Liver (tissue), 9 donors: ENCODE measurements around the gene ULK3. TPM values are rescaled to one million over a fixed set of nuclear protein-coding genes. Genes with fewer than 3 reads are reported as not detected.

Experiments used
- DNase-seq: peaks from one replicate; pipeline ENCODE4 v3.0.0-alpha.2; 2017; ENCODE audit warnings: low spot score
- H3K27ac ChIP-seq, 2 donors: one replicate each; pipeline ENCODE4 v1.7.0; 2013; ENCODE audit warnings: inconsistent platforms in 2 of 2, low read length in 2 of 2, control low read depth in 1 of 2, low read depth in 1 of 2, mild to moderate bottlenecking in 1 of 2
- H3K27me3 ChIP-seq, 4 donors: one replicate each; pipeline versions ENCODE4 v1.6.1 to v1.7.0; 2013; ENCODE audit warnings: low read length in 3 of 4, inconsistent platforms in 1 of 4, mild to moderate bottlenecking in 1 of 4, moderate library complexity in 1 of 4; ENCODE audit not compliant: control insufficient read depth in 4 of 4, insufficient read depth in 4 of 4
- H3K36me3 ChIP-seq, 4 donors: one replicate each; pipeline versions ENCODE4 v1.6.1 to v1.7.0; 2013; ENCODE audit warnings: low read length in 3 of 4, mild to moderate bottlenecking in 3 of 4, low read depth in 1 of 4, moderate library complexity in 1 of 4; ENCODE audit not compliant: control insufficient read depth in 4 of 4, insufficient read depth in 3 of 4
- H3K4me1 ChIP-seq, 4 donors: one replicate each; pipeline versions ENCODE4 v1.6.1 to v1.7.0; 2013; ENCODE audit warnings: low read length in 3 of 4, mild to moderate bottlenecking in 3 of 4, moderate library complexity in 1 of 4; ENCODE audit not compliant: control insufficient read depth in 4 of 4, insufficient read depth in 4 of 4
- H3K4me3 ChIP-seq, 3 donors: one replicate each; pipeline versions ENCODE4 v1.6.1 to v1.7.0; 2013; ENCODE audit warnings: low read length in 3 of 3, control low read depth in 1 of 3, low read depth in 1 of 3, mild to moderate bottlenecking in 1 of 3
- H3K9ac ChIP-seq, 2 donors: one replicate each; pipeline ENCODE4 v1.7.0; 2013; ENCODE audit warnings: low read length in 2 of 2, mild to moderate bottlenecking in 2 of 2, moderate library complexity in 2 of 2, control low read depth in 1 of 2, low read depth in 1 of 2
- H3K9me3 ChIP-seq, 4 donors: one replicate each; pipeline versions ENCODE4 v1.6.1 to v1.7.0; 2013; ENCODE audit warnings: low read length in 3 of 4; ENCODE audit not compliant: control insufficient read depth in 4 of 4
- FOXA1 ChIP-seq: IDR thresholded peaks from 2 replicates; pipeline ENCODE4 v1.6.1; 2016; ENCODE audit warnings: antibody characterized with exemption
- FOXA2 ChIP-seq: IDR thresholded peaks from 2 replicates; pipeline ENCODE4 v1.6.1; 2016; ENCODE audit warnings: antibody characterized with exemption
- GABPA ChIP-seq, 2 donors: IDR thresholded peaks in 1 of 2; conservative IDR thresholded peaks in 1 of 2; 2 replicates each; pipeline ENCODE4 v1.6.1; 2016; ENCODE audit warnings: antibody characterized with exemption in 2 of 2, mild to moderate bottlenecking in 1 of 2, moderate library complexity in 1 of 2
- HNF4A ChIP-seq, 2 donors: conservative IDR thresholded peaks; 2 replicates each; pipeline ENCODE4 v1.6.1; 2016; ENCODE audit warnings: antibody characterized with exemption in 2 of 2, mild to moderate bottlenecking in 2 of 2
- HNF4G ChIP-seq: IDR thresholded peaks from 2 replicates; pipeline ENCODE4 v1.6.1; 2016; ENCODE audit warnings: antibody characterized with exemption
- JUND ChIP-seq, 2 donors: IDR thresholded peaks; 2 replicates each; pipeline ENCODE4 v1.6.1; 2016; ENCODE audit warnings: antibody characterized with exemption in 2 of 2
- RAD21 ChIP-seq, 2 donors: IDR thresholded peaks; 2 replicates each; pipeline ENCODE4 v1.6.1; 2016; ENCODE audit warnings: antibody characterized with exemption in 2 of 2, mild to moderate bottlenecking in 2 of 2
- SP1 ChIP-seq: IDR thresholded peaks from 2 replicates; pipeline ENCODE4 v1.6.1; 2018; ENCODE audit warnings: antibody characterized with exemption, mild to moderate bottlenecking
- TAF1 ChIP-seq: conservative IDR thresholded peaks from 2 replicates; pipeline ENCODE4 v1.6.1; 2016; ENCODE audit warnings: antibody characterized with exemption, mild to moderate bottlenecking
- YY1 ChIP-seq: IDR thresholded peaks from 2 replicates; pipeline ENCODE4 v1.6.1; 2016; ENCODE audit warnings: antibody characterized with exemption, mild to moderate bottlenecking
- WGBS: extraction: QIAGEN DNeasy Blood & Tissue Kit; methylation state at CpG from one replicate; pipeline ENCODE4 v1.1.7; 2013; 5-methylcytosine and 5-hydroxymethylcytosine counted together
- polyA plus RNA-seq, 2 donors: library from polyadenylated mRNA; stranded (reverse) in 1 of 2; unstranded in 1 of 2; fragments of 200-250 nt in 1 of 2; fragments of >200 nt in 1 of 2; fragmentation: Nextera tagmentation in 1 of 2; extraction: Ambion mirVana in 1 of 2; gene quantifications; one replicate each; pipeline versions ENCODE4 v1.2.1 to v1.2.3, GENCODE V29; 2013 to 2015
- total RNA-seq, 2 donors: library from RNA; depleted of rRNA; stranded (reverse); fragments of >200 nt; gene quantifications; one replicate each; pipeline ENCODE4 v1.2.3, GENCODE V29; 2014
- TF ChIP-seq, protein P1 (sequence below): IDR thresholded peaks from 2 replicates; pipeline ENCODE4 v1.6.1; 2016; ENCODE audit warnings: antibody characterized with exemption, mild to moderate bottlenecking
- TF ChIP-seq, protein P2 (sequence below): IDR thresholded peaks from 2 replicates; pipeline ENCODE4 v1.6.1; 2016; ENCODE audit warnings: antibody characterized with exemption
- TF ChIP-seq, protein P3 (sequence below): fragments of 150-350 bp; IDR thresholded peaks from 2 replicates; pipeline ENCODE4 v1.5.1; 2017; ENCODE audit warnings: improper control_type of control experiment, low read depth, low read length; ENCODE audit not compliant: missing input control
- TF ChIP-seq, protein P4 (sequence below): IDR thresholded peaks from 2 replicates; pipeline ENCODE4 v1.6.1; 2016; ENCODE audit warnings: antibody characterized with exemption
- TF ChIP-seq, protein P5 (sequence below): IDR thresholded peaks from 2 replicates; pipeline ENCODE4 v1.6.1; 2016; ENCODE audit warnings: antibody characterized with exemption
- donor health status: healthy.
- donor health status: healthy.
- donor health status: healthy.
- donor health status: healthy.
- donor health status: healthy.

Gene ULK3
- total and polyA plus RNA-seq, 4 donors, result 13.1 to 35.5 (median 21.4) TPM

DNA sequence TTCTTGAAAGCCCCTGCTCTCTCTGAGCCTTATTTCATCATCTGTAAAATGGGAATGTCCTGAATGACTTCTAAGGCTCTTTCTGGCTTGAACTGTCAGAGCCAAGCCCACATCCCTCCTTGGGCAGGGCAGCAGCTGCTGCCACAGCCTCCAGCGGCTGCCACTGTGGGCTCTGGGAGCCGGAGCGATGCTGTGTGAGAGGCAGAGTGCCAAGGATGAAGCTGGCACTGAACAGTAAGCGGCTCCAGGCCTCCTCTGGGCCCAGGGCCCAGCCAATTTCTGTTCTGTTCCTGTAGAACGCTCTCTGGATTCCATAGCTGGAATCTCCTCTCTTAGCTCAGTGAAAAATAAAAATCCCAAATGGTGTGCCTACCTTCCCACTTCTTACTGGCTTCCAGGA is 12.1 kb downstream of the ULK3 start (continued):
- TF ChIP-seq, protein P1, sequence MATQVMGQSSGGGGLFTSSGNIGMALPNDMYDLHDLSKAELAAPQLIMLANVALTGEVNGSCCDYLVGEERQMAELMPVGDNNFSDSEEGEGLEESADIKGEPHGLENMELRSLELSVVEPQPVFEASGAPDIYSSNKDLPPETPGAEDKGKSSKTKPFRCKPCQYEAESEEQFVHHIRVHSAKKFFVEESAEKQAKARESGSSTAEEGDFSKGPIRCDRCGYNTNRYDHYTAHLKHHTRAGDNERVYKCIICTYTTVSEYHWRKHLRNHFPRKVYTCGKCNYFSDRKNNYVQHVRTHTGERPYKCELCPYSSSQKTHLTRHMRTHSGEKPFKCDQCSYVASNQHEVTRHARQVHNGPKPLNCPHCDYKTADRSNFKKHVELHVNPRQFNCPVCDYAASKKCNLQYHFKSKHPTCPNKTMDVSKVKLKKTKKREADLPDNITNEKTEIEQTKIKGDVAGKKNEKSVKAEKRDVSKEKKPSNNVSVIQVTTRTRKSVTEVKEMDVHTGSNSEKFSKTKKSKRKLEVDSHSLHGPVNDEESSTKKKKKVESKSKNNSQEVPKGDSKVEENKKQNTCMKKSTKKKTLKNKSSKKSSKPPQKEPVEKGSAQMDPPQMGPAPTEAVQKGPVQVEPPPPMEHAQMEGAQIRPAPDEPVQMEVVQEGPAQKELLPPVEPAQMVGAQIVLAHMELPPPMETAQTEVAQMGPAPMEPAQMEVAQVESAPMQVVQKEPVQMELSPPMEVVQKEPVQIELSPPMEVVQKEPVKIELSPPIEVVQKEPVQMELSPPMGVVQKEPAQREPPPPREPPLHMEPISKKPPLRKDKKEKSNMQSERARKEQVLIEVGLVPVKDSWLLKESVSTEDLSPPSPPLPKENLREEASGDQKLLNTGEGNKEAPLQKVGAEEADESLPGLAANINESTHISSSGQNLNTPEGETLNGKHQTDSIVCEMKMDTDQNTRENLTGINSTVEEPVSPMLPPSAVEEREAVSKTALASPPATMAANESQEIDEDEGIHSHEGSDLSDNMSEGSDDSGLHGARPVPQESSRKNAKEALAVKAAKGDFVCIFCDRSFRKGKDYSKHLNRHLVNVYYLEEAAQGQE, result no peak

DNA sequence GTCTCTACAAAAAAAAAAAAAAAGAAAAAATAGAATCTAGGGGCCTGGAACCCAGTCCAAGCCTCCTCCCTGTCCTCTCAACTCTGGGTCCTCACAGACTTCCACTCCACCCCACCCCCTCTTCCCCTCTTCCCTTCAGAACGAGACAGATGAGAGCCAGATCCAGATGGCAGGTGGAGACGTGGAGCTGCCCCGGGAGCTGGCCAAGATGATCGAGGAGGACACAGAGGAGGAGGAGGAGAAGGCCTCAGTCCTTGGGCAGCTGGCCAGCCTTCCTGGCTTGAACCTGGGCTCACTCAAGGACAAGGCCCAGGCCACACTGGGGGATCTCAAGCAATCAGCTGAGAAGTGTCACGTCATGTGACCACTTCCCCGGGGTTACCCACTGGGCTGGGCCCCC is 13.0 kb downstream of the ULK3 start:
- WGBS, result 80% methylated on average over 6 of the region's 6 CpGs
- Histone ChIP-seq H3K27me3 (peaks cover 0 to 3% (median 1%) of the 10 kb centered on the region in 4 donors), H3K27ac (no peak overlapping the region), H3K4me3 (no peak overlapping the region), H3K4me1 (peaks cover 0 to 1% (median 0%) of the 10 kb centered on the region in 4 donors), H3K36me3 (no peaks in the 10 kb centered on the region), H3K9me3 (no peaks in the 10 kb centered on the region), H3K9ac (no peak overlapping the region)
- DNase-seq, result no peak
- TF ChIP-seq, protein P2, sequence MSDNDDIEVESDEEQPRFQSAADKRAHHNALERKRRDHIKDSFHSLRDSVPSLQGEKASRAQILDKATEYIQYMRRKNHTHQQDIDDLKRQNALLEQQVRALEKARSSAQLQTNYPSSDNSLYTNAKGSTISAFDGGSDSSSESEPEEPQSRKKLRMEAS, result no peak
- TF ChIP-seq HNF4G (no peak), JUND (IDR thresholded peaks at IDR 0.05) (no peak), TAF1 (no peak), YY1 (no peak), FOXA1 (no peak)
- TF ChIP-seq, protein P1, result no peak
- TF ChIP-seq, protein P3, sequence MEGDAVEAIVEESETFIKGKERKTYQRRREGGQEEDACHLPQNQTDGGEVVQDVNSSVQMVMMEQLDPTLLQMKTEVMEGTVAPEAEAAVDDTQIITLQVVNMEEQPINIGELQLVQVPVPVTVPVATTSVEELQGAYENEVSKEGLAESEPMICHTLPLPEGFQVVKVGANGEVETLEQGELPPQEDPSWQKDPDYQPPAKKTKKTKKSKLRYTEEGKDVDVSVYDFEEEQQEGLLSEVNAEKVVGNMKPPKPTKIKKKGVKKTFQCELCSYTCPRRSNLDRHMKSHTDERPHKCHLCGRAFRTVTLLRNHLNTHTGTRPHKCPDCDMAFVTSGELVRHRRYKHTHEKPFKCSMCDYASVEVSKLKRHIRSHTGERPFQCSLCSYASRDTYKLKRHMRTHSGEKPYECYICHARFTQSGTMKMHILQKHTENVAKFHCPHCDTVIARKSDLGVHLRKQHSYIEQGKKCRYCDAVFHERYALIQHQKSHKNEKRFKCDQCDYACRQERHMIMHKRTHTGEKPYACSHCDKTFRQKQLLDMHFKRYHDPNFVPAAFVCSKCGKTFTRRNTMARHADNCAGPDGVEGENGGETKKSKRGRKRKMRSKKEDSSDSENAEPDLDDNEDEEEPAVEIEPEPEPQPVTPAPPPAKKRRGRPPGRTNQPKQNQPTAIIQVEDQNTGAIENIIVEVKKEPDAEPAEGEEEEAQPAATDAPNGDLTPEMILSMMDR, result no peak

DNA sequence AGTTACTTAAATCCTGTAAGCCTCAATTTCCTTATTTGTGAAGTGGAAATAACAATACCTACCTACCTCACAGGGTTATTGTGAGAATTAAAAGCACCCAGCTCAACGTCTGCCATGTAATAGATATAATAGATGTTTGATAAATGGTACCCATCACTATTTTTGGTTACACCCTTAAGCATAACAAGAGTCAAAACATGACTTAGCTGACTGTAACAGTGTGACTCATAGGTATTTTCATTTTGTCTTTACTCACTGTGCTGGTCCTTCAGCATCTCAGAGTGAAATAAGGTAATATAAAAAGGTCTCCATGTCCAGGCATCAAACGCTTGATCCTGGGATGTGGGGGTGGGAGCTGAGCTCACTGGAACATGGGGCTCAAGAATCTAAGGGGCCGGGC is 13.5 kb downstream of the ULK3 start:
- Histone ChIP-seq H3K4me1 (peaks cover 0 to 1% (median 0%) of the 10 kb centered on the region in 4 donors), H3K27me3 (peaks cover 0 to 3% (median 1%) of the 10 kb centered on the region in 4 donors), H3K9ac (no peak overlapping the region), H3K36me3 (no peaks in the 10 kb centered on the region), H3K4me3 (no peak overlapping the region), H3K27ac (no peak overlapping the region), H3K9me3 (no peaks in the 10 kb centered on the region)
- DNase-seq, result no peak
- WGBS, result 78% methylated on average over 3 of the region's 3 CpGs
- TF ChIP-seq, protein P2, result no peak
- TF ChIP-seq JUND (IDR thresholded peaks at IDR 0.05), result no peak
- TF ChIP-seq HNF4A (conservative IDR thresholded peaks at IDR 0.05), result no peak
- TF ChIP-seq FOXA1, result no peak
- TF ChIP-seq SP1, result no peak
- TF ChIP-seq HNF4G, result no peak
- no peak for TF ChIP-seq YY1
- no peak for TF ChIP-seq FOXA2
- TF ChIP-seq, protein P4, sequence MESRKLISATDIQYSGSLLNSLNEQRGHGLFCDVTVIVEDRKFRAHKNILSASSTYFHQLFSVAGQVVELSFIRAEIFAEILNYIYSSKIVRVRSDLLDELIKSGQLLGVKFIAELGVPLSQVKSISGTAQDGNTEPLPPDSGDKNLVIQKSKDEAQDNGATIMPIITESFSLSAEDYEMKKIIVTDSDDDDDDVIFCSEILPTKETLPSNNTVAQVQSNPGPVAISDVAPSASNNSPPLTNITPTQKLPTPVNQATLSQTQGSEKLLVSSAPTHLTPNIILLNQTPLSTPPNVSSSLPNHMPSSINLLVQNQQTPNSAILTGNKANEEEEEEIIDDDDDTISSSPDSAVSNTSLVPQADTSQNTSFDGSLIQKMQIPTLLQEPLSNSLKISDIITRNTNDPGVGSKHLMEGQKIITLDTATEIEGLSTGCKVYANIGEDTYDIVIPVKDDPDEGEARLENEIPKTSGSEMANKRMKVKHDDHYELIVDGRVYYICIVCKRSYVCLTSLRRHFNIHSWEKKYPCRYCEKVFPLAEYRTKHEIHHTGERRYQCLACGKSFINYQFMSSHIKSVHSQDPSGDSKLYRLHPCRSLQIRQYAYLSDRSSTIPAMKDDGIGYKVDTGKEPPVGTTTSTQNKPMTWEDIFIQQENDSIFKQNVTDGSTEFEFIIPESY, result no peak
- TF ChIP-seq, protein P5, sequence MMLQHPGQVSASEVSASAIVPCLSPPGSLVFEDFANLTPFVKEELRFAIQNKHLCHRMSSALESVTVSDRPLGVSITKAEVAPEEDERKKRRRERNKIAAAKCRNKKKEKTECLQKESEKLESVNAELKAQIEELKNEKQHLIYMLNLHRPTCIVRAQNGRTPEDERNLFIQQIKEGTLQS, result no peak
- no peak for TF ChIP-seq TAF1
- no peak for TF ChIP-seq GABPA (IDR thresholded peaks at IDR 0.05 in 1 of 2, conservative IDR thresholded peaks at IDR 0.05 in 1 of 2)
- TF ChIP-seq, protein P3, result no peak
- TF ChIP-seq RAD21 (IDR thresholded peaks at IDR 0.05), result no peak
